Astrocyte (in vitro differentiated cells and primary cell): ENCODE measurements around the gene GEMIN2. TPM values are rescaled to one million over a fixed set of nuclear protein-coding genes. Genes with fewer than 3 reads are reported as not detected.

ENCODE experiments used
- DNase-seq: peaks from one replicate; pipeline ENCODE4 v3.0.0-alpha.2; 2010; ENCODE audit warnings: low read depth
- FAIRE-seq: peaks from 2 replicates; lab custom pipeline; 2011; peaks lifted over from hg19 to GRCh38; lab: Jason Lieb, UNC
- H2AFZ ChIP-seq: 2 replicates; pipeline ENCODE4 v1.6.0; 2012; ENCODE audit warnings: low read depth, low read length, inconsistent platforms
- H3K27ac ChIP-seq: 2 replicates; pipeline ENCODE4 v1.5.1; 2011; ENCODE audit warnings: low read depth, low read length, inconsistent platforms
- H3K27me3 ChIP-seq: 2 replicates; pipeline ENCODE4 v1.6.0; 2011; ENCODE audit warnings: low read length, inconsistent platforms; ENCODE audit not compliant: insufficient read depth
- H3K36me3 ChIP-seq: 2 replicates; pipeline ENCODE4 v1.5.1; 2011; ENCODE audit warnings: low read length, inconsistent platforms; ENCODE audit not compliant: insufficient read depth
- H3K4me1 ChIP-seq: 2 replicates; pipeline ENCODE4 v1.5.1; 2011; ENCODE audit warnings: low read length, inconsistent platforms; ENCODE audit not compliant: insufficient read depth
- H3K4me2 ChIP-seq: 2 replicates; pipeline ENCODE4 v1.6.0; 2012; ENCODE audit warnings: low read length, inconsistent platforms
- H3K4me3 ChIP-seq: 2 replicates; pipeline ENCODE4 v1.5.1; 2011; ENCODE audit warnings: low read depth, mild to moderate bottlenecking, low read length, inconsistent platforms; ENCODE audit not compliant: insufficient read depth
- H3K79me2 ChIP-seq: 2 replicates; pipeline ENCODE4 v1.6.0; 2012; ENCODE audit warnings: mild to moderate bottlenecking, low read length, inconsistent platforms; ENCODE audit not compliant: insufficient read depth
- H3K9ac ChIP-seq: 2 replicates; pipeline ENCODE4 v1.6.0; 2012; ENCODE audit warnings: mild to moderate bottlenecking, low read length, inconsistent platforms
- H3K9me3 ChIP-seq: 2 replicates; pipeline ENCODE4 v1.5.1; 2012; ENCODE audit warnings: low read depth, mild to moderate bottlenecking, low read length, inconsistent platforms; ENCODE audit not compliant: insufficient read depth
- H4K20me1 ChIP-seq: 2 replicates; pipeline ENCODE4 v1.6.0; 2012; ENCODE audit warnings: low read length, inconsistent platforms; ENCODE audit not compliant: insufficient read depth
- H3K27ac Mint-ChIP-seq: one replicate; pipeline ENCODE4 v1.8.0; 2021; ENCODE audit warnings: mild to moderate bottlenecking, mixed read lengths; ENCODE audit not compliant: unreplicated experiment
- H3K27me3 Mint-ChIP-seq: one replicate; pipeline ENCODE4 v1.8.0; 2021; ENCODE audit warnings: low read depth, mixed read lengths; ENCODE audit not compliant: unreplicated experiment
- H3K36me3 Mint-ChIP-seq: one replicate; pipeline ENCODE4 v1.8.0; 2021; ENCODE audit warnings: low read depth, mixed read lengths; ENCODE audit not compliant: unreplicated experiment
- H3K4me1 Mint-ChIP-seq: one replicate; pipeline ENCODE4 v1.8.0; 2021; ENCODE audit warnings: low read depth, mixed read lengths; ENCODE audit not compliant: unreplicated experiment
- H3K4me3 Mint-ChIP-seq: one replicate; pipeline ENCODE4 v1.8.0; 2021; ENCODE audit warnings: mild to moderate bottlenecking, moderate library complexity, mixed read lengths; ENCODE audit not compliant: unreplicated experiment
- H3K9me3 Mint-ChIP-seq: one replicate; pipeline ENCODE4 v1.8.0; 2021; ENCODE audit warnings: mild to moderate bottlenecking, mixed read lengths; ENCODE audit not compliant: unreplicated experiment
- CTCF ChIP-seq: IDR thresholded peaks from 2 replicates; pipeline ENCODE4 v1.5.1; 2011; ENCODE audit warnings: low read depth, mild to moderate bottlenecking, inconsistent platforms, low read length, moderate library complexity; ENCODE audit not compliant: insufficient read depth
- EZH2 ChIP-seq: IDR thresholded peaks from 2 replicates; pipeline ENCODE4 v1.6.1; 2012; ENCODE audit warnings: mild to moderate bottlenecking, low read length, inconsistent platforms; ENCODE audit not compliant: insufficient read depth
- total RNA-seq: library from RNA; stranded (reverse); gene quantifications from 2 replicates; pipeline ENCODE4 v1.2.1, GENCODE V29; 2021

The GEMIN2 gene
- total RNA-seq, 1 donor from 2014 or later, result 12.4 TPM

- H2AFZ ChIP-seq, result no peak overlapping the region
Observed at GRCh38 chr14:39099748-39100147, 14.4 kb upstream of the GEMIN2 start.

GRCh38 chr14:39102265-39102968 is 11.7 kb upstream of the GEMIN2 start:
- Histone ChIP-seq H3K36me3 (no peaks in the 10 kb centered on the region), H3K4me1 (no peaks in the 10 kb centered on the region), H4K20me1 (peaks cover 34% of the 10 kb centered on the region), H3K9ac (peak overlapping the region; percentile 98), H3K9me3 (no peaks in the 10 kb centered on the region), H3K4me3 (peak overlapping the region; percentile 95), H3K27ac (peak overlapping the region; percentile 95), H3K79me2 (peaks cover 69% of the 10 kb centered on the region), H3K4me2 (peak overlapping the region; percentile 94), H2AFZ (peak overlapping the region; percentile 58), H3K27me3 (no peaks in the 10 kb centered on the region)
- no peaks in the 10 kb centered on the region for H3K9me3 Mint-ChIP-seq
- H3K27me3 Mint-ChIP-seq, result no peaks in the 10 kb centered on the region
- H3K36me3 Mint-ChIP-seq, result peaks cover 2% of the 10 kb centered on the region
- peak; percentile 29 for DNase-seq
- peaks cover 19% of the 10 kb centered on the region for H3K4me1 Mint-ChIP-seq
- H3K4me3 Mint-ChIP-seq, result peak overlapping the region; percentile 97
- H3K27ac Mint-ChIP-seq, result peak overlapping the region; percentile 95
- TF ChIP-seq CTCF (no peak), EZH2 (no peak)
- FAIRE-seq, result no peak

More at GRCh38 chr14:39099748-39100147, 14.4 kb upstream of the GEMIN2 start:
- FAIRE-seq, result no peak
- peaks cover 27% of the 10 kb centered on the region for H3K4me1 Mint-ChIP-seq
- TF ChIP-seq EZH2 (no peak), CTCF (no peak)
- H3K4me2 ChIP-seq, result peak overlapping the region; percentile 94
- H3K9me3 ChIP-seq, result no peaks in the 10 kb centered on the region
- peak overlapping the region; percentile 97 for H3K4me3 Mint-ChIP-seq
- H3K27me3 Mint-ChIP-seq, result no peaks in the 10 kb centered on the region
- no peaks in the 10 kb centered on the region for H3K27me3 ChIP-seq
- H3K36me3 ChIP-seq, result peaks cover 10% of the 10 kb centered on the region
- no peak overlapping the region for H3K9ac ChIP-seq
- no peak overlapping the region for H3K27ac ChIP-seq
- H3K27ac Mint-ChIP-seq, result no peak overlapping the region
- H3K36me3 Mint-ChIP-seq, result peaks cover 4% of the 10 kb centered on the region
- peaks cover 4% of the 10 kb centered on the region for H3K4me1 ChIP-seq
- peaks cover 58% of the 10 kb centered on the region for H4K20me1 ChIP-seq
- H3K4me3 ChIP-seq, result peak overlapping the region; percentile 13
- H3K9me3 Mint-ChIP-seq, result no peaks in the 10 kb centered on the region
- DNase-seq, result no peak
- H3K79me2 ChIP-seq, result peaks cover 95% of the 10 kb centered on the region
